Measurements from ENCODE around the gene CEP41. TPM values are rescaled to one million over a fixed set of nuclear protein-coding genes. Genes with fewer than 3 reads are reported as not detected.

Gene CEP41
- total and polyA plus RNA-seq, 2 of the 13 experiments (the other 11 are each of a cell fraction or from before 2014, with no cell fraction given) = 8.7 to 9.0 TPM

DNA sequence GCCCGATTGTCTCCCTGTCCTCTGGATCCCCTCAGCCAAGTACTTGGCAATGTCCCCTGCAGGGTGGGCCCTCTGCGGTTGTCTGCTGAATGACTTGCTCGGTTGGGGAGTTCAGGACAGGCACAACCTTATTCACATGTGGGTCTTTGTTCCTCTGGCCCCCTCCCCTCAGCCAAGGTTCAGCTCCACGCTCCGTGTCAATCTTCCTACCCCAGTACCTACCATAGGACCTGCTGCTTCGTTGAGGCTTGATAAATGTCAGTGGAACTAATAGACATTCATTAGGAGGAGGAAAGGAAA, 89.1 kb downstream of the CEP41 start:
- 0 out of 2 replicates have a peak overlapping the region, but pooled peaks have one; percentile 57 for H3K4me2 ChIP-seq (ENCODE audit: low read depth, low read length)
- H3K9me3 ChIP-seq (ENCODE audit: low read length) = no peaks in the 10 kb centered on the region
- H3K79me2 ChIP-seq (ENCODE audit: insufficient read depth, low read length) = no peaks in the 10 kb centered on the region
- no peaks in the 10 kb centered on the region for H4K20me1 ChIP-seq (ENCODE audit: insufficient read depth, low read length)
- no peak for ATAC-seq
- H3K4me3 ChIP-seq (replicated peaks in 1 of 3; ENCODE audit: insufficient read depth in 1 of 3, low read depth in 2 of 3, low read length in 3 of 3) = no peak overlapping the region
- no peak overlapping the region for H2AFZ ChIP-seq (ENCODE audit: low read length)
- H3K27me3 ChIP-seq (ENCODE audit: control insufficient read depth in 1 of 2, insufficient read depth in 2 of 2, low read length in 2 of 2) = peaks cover 5 to 19% of the 10 kb centered on the region in 2 experiments; a peak in 4 of 5 replicates
- no TSS peak for BruUV-seq (replicated peaks)
- in situ Hi-C loops (cut with HindIII; ENCODE audit: extremely low pct_ligation_motif_present, low pct_unique_long_range_greater_than_20kb) = no loop called here
- WGBS (ENCODE audit: low lambda C conversion rate) = 42% methylated on average over 5 of the region's 6 CpGs
- no peak overlapping the region for H3K9ac ChIP-seq (ENCODE audit: insufficient read depth, low read depth, low read length)
- no peak for FAIRE-seq
- H3K36me3 ChIP-seq (replicated peaks in 1 of 2; ENCODE audit: control insufficient read depth in 1 of 2, insufficient read depth in 2 of 2, low read length in 2 of 2) = no peaks in the 10 kb centered on the region
- intact Hi-C loops (cut with micrococcal nuclease; ENCODE audit: unreplicated experiment) = no loop called here
- H3K4me1 ChIP-seq (ENCODE audit: insufficient read depth, low read length) = peaks cover 38% of the 10 kb centered on the region
- no peak overlapping the region for H3K27ac ChIP-seq (ENCODE audit: extremely low read length, insufficient read depth, low read length)
- POLR2A ChIA-PET = no interaction called here
- DNase-seq (ENCODE audit: low spot score) = no peak
- CTCF ChIA-PET (ENCODE audit: low intra/inter-chr PET ratio, low total read pairs) = no interaction called here
- no peak for TF ChIP-seq ZNF143 (CRISPR knock-in tag; IDR thresholded peaks at IDR 0.05)
- TF ChIP-seq, protein P1, sequence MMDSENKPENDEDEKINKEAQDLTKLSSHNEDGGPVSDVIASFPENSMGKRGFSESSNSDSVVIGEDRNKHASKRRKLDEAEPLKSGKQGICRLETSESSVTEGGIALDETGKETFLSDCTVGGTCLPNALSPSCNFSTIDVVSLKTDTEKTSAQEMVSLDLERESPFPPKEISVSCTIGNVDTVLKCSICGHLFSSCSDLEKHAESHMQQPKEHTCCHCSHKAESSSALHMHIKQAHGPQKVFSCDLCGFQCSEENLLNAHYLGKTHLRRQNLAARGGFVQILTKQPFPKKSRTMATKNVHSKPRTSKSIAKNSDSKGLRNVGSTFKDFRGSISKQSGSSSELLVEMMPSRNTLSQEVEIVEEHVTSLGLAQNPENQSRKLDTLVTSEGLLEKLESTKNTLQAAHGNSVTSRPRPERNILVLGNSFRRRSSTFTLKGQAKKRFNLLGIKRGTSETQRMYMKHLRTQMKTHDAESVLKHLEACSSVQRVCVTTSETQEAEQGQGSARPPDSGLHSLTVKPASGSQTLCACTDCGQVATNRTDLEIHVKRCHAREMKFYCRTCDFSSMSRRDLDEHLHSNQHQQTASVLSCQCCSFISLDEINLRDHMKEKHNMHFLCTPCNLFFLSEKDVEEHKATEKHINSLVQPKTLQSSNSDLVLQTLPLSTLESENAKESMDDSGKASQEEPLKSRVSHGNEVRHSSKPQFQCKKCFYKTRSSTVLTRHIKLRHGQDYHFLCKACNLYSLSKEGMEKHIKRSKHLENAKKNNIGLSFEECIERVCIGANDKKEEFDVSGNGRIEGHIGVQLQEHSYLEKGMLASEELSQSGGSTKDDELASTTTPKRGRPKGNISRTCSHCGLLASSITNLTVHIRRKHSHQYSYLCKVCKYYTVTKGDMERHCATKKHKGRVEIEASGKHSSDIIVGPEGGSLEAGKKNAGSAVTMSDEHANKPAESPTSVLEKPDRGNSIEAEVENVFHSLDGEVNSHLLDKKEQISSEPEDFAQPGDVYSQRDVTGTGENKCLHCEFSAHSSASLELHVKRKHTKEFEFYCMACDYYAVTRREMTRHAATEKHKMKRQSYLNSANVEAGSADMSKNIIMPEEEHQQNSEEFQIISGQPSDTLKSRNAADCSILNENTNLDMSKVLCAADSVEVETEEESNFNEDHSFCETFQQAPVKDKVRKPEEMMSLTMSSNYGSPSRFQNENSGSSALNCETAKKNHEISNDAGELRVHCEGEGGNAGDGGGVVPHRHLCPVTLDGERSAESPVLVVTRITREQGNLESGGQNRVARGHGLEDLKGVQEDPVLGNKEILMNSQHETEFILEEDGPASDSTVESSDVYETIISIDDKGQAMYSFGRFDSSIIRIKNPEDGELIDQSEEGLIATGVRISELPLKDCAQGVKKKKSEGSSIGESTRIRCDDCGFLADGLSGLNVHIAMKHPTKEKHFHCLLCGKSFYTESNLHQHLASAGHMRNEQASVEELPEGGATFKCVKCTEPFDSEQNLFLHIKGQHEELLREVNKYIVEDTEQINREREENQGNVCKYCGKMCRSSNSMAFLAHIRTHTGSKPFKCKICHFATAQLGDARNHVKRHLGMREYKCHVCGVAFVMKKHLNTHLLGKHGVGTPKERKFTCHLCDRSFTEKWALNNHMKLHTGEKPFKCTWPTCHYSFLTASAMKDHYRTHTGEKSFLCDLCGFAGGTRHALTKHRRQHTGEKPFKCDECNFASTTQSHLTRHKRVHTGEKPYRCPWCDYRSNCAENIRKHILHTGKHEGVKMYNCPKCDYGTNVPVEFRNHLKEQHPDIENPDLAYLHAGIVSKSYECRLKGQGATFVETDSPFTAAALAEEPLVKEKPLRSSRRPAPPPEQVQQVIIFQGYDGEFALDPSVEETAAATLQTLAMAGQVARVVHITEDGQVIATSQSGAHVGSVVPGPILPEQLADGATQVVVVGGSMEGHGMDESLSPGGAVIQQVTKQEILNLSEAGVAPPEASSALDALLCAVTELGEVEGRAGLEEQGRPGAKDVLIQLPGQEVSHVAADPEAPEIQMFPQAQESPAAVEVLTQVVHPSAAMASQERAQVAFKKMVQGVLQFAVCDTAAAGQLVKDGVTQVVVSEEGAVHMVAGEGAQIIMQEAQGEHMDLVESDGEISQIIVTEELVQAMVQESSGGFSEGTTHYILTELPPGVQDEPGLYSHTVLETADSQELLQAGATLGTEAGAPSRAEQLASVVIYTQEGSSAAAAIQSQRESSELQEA (CRISPR knock-in tag; IDR thresholded peaks at IDR 0.05; ENCODE audit: not compliant biosample characterization) = no peak
- no peak for TF ChIP-seq ARID2 (CRISPR knock-in tag; IDR thresholded peaks at IDR 0.05; ENCODE audit: borderline replicate concordance)
- no peak for TF ChIP-seq TCF7 (IDR thresholded peaks at IDR 0.05; ENCODE audit: low read depth)
- TF ChIP-seq ISL2 (CRISPR knock-in tag; IDR thresholded peaks at IDR 0.05) = no peak
- TF ChIP-seq, protein P2, sequence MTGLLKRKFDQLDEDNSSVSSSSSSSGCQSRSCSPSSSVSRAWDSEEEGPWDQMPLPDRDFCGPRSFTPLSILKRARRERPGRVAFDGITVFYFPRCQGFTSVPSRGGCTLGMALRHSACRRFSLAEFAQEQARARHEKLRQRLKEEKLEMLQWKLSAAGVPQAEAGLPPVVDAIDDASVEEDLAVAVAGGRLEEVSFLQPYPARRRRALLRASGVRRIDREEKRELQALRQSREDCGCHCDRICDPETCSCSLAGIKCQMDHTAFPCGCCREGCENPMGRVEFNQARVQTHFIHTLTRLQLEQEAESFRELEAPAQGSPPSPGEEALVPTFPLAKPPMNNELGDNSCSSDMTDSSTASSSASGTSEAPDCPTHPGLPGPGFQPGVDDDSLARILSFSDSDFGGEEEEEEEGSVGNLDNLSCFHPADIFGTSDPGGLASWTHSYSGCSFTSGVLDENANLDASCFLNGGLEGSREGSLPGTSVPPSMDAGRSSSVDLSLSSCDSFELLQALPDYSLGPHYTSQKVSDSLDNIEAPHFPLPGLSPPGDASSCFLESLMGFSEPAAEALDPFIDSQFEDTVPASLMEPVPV (CRISPR knock-in tag; IDR thresholded peaks at IDR 0.05) = no peak
- no peak for TF ChIP-seq KMT2A (CRISPR knock-in tag; IDR thresholded peaks at IDR 0.05)
- TF ChIP-seq ZNF33B (CRISPR knock-in tag; IDR thresholded peaks at IDR 0.05) = no peak
- no peak for TF ChIP-seq TOE1 (CRISPR knock-in tag; IDR thresholded peaks at IDR 0.05)
- TF ChIP-seq ZNF816 (CRISPR knock-in tag; IDR thresholded peaks at IDR 0.05; ENCODE audit: borderline replicate concordance) = no peak
- no peak for TF ChIP-seq ZNF232 (CRISPR knock-in tag; IDR thresholded peaks at IDR 0.05; ENCODE audit: borderline replicate concordance)
- TF ChIP-seq HNF4G (IDR thresholded peaks at IDR 0.05; ENCODE audit: borderline replicate concordance, low read depth, low read length) = no peak
- TF ChIP-seq HNF4G (CRISPR knock-in tag; IDR thresholded peaks at IDR 0.05; ENCODE audit: borderline replicate concordance, low read depth) = no peak
- TF ChIP-seq, protein P3, sequence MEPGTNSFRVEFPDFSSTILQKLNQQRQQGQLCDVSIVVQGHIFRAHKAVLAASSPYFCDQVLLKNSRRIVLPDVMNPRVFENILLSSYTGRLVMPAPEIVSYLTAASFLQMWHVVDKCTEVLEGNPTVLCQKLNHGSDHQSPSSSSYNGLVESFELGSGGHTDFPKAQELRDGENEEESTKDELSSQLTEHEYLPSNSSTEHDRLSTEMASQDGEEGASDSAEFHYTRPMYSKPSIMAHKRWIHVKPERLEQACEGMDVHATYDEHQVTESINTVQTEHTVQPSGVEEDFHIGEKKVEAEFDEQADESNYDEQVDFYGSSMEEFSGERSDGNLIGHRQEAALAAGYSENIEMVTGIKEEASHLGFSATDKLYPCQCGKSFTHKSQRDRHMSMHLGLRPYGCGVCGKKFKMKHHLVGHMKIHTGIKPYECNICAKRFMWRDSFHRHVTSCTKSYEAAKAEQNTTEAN (CRISPR knock-in tag; conservative IDR thresholded peaks at IDR 0.05) = no peak
- no peak for TF ChIP-seq SP2 (CRISPR knock-in tag; IDR thresholded peaks at IDR 0.05)
- no peak for TF ChIP-seq SMC3 (IDR thresholded peaks at IDR 0.05; ENCODE audit: low read length)

Measured in HepG2 (cell line).